ENCODE measurements around the gene OR52N4. TPM values are rescaled to one million over a fixed set of nuclear protein-coding genes. Genes with fewer than 3 reads are reported as not detected.

OR52N4 gene
- total and polyA plus RNA-seq, 9 of the 15 experiments (the other 6 are each of a cell fraction or from before 2014, with no cell fraction given): not detected

- FAIRE-seq: no peak
Observed at GRCh38 chr11:5726351-5726750, 27.7 kb upstream of the OR52N4 start.

More at GRCh38 chr11:5726351-5726750, 27.7 kb upstream of the OR52N4 start:
- no peaks in the 10 kb centered on the region for H3K9me1 ChIP-seq (ENCODE audit: control insufficient read depth, insufficient read depth, low read length)
- H3K79me2 ChIP-seq (ENCODE audit: control insufficient read depth, insufficient read depth, low read length): no peaks in the 10 kb centered on the region
- no peaks in the 10 kb centered on the region for H3K36me3 ChIP-seq (ENCODE audit: control insufficient read depth, insufficient read depth, low read length)
- H4K20me1 ChIP-seq (replicated peaks; ENCODE audit: control insufficient read depth, insufficient read depth, low read length): no peaks in the 10 kb centered on the region
- peaks cover 5 to 8% of the 10 kb centered on the region in 2 experiments; a peak in 4 of 5 replicates for H3K27me3 ChIP-seq (ENCODE audit: control insufficient read depth in 2 of 2, insufficient read depth in 2 of 2, low read length in 2 of 2)
- no peaks in the 10 kb centered on the region for H3K4me1 ChIP-seq (replicated peaks in 1 of 2; ENCODE audit: control insufficient read depth in 2 of 2, insufficient read depth in 2 of 2, low read length in 2 of 2)
- no peak for TF ChIP-seq ZNF512 (tag; IDR thresholded peaks at IDR 0.05)
- no peak for TF ChIP-seq HSF4 (CRISPR knock-in tag; IDR thresholded peaks at IDR 0.05; ENCODE audit: borderline replicate concordance)
- no peak for TF ChIP-seq NELFE (IDR thresholded peaks at IDR 0.05; ENCODE audit: insufficient read depth, insufficient read length)
- no peak for TF ChIP-seq ZNF551 (CRISPR knock-in tag; IDR thresholded peaks at IDR 0.05)
- no peak for TF ChIP-seq NFYB (IDR thresholded peaks at IDR 0.05; ENCODE audit: extremely low read depth, insufficient read length)
- TF ChIP-seq E2F1 (CRISPR knock-in tag; IDR thresholded peaks at IDR 0.05): no peak
- TF ChIP-seq SREBF1 (IDR thresholded peaks at IDR 0.05; ENCODE audit: borderline replicate concordance, low read depth, low read length): no peak
- H3K9me3 ChIP-seq (replicated peaks; ENCODE audit: control insufficient read depth, insufficient read depth, low read depth, low read length): no peaks in the 10 kb centered on the region
- H2AFZ ChIP-seq (ENCODE audit: low read depth, low read length): no peak overlapping the region
- no peak overlapping the region for H3K4me2 ChIP-seq (ENCODE audit: insufficient read depth, low read length)
- BruUV-seq (replicated peaks): no TSS peak
- intact Hi-C loops (cut with micrococcal nuclease): no loop called here
- no peak overlapping the region for H3K27ac ChIP-seq (ENCODE audit: extremely low read depth, low read depth, low read length)
- no peak overlapping the region for H3K9ac ChIP-seq (ENCODE audit: insufficient read depth in 1 of 2, low read depth in 2 of 2, low read length in 2 of 2)
- no peak for ATAC-seq
- H3K4me3 ChIP-seq: no peak overlapping the region
- POLR2A ChIA-PET: interaction anchor here (0.6 kb wide), 1 partner anchor 341 kb away, joined by 3 read pairs; no protein-coding TSS in a partner anchor
- in situ Hi-C loops (cut with MboI): no loop called here
- CTCF ChIA-PET (ENCODE audit: low intra/inter-chr PET ratio): no interaction called here
- DNase-seq (ENCODE audit: extremely low read depth in 1 of 4, low spot score in 3 of 4): no peak
- 0% methylated on average over 1 of the region's 1 CpG for WGBS (ENCODE audit: insufficient coverage, low coverage, missing lambda C conversion rate)
